Fibroblast of lung (primary cell): ENCODE results near the gene DBNL. TPM values are rescaled to one million over a fixed set of nuclear protein-coding genes. Genes with fewer than 3 reads are reported as not detected.

Experiments used
- DNase-seq, 2 donors: peaks; one replicate each; pipeline versions ENCODE4 v3.0.0 to v3.0.0-alpha.2; 2010; ENCODE audit warnings: low read depth in 2 of 2
- H2AFZ ChIP-seq: 2 replicates; pipeline ENCODE4 v1.5.1; 2012; ENCODE audit warnings: low read length, control low read depth, inconsistent platforms
- H3K27ac ChIP-seq: 2 replicates; pipeline ENCODE4 v1.5.1; 2011; ENCODE audit warnings: low read length, control low read depth; ENCODE audit not compliant: insufficient read depth
- H3K27me3 ChIP-seq: 2 replicates; pipeline ENCODE4 v1.5.1; 2011; ENCODE audit warnings: mild to moderate bottlenecking, low read length; ENCODE audit not compliant: control insufficient read depth, insufficient read depth
- H3K36me3 ChIP-seq: 2 replicates; pipeline ENCODE4 v1.5.1; 2011; ENCODE audit warnings: low read length; ENCODE audit not compliant: control insufficient read depth, insufficient read depth
- H3K4me1 ChIP-seq: 2 replicates; pipeline ENCODE4 v1.5.1; 2011; ENCODE audit warnings: low read length; ENCODE audit not compliant: control insufficient read depth, insufficient read depth; ENCODE audit errors: extremely low read depth
- H3K4me2 ChIP-seq: 2 replicates; pipeline ENCODE4 v1.5.1; 2011; ENCODE audit warnings: low read length, control low read depth; ENCODE audit not compliant: insufficient read depth; ENCODE audit errors: extremely low read depth
- H3K4me3 ChIP-seq, 4 experiments: fragments of 200-600 bp in 1 of 4; sonication (generic) in 1 of 4; replicated peaks in 1 of 4; 2 replicates each; pipeline ENCODE4 v1.5.1; 2011 to 2016; ENCODE audit warnings: low read length in 4 of 4, low read depth in 3 of 4, mild to moderate bottlenecking in 3 of 4, control low read depth in 2 of 4, inconsistent platforms in 1 of 4, mixed read lengths in 1 of 4; ENCODE audit not compliant: insufficient read depth in 1 of 4; ENCODE audit errors: control extremely low read depth in 1 of 4
- H3K79me2 ChIP-seq: 2 replicates; pipeline ENCODE4 v1.5.1; 2012; ENCODE audit warnings: mild to moderate bottlenecking, low read length, inconsistent platforms; ENCODE audit not compliant: control insufficient read depth, insufficient read depth
- H3K9ac ChIP-seq: 2 replicates; pipeline ENCODE4 v1.5.1; 2011; ENCODE audit warnings: mild to moderate bottlenecking, low read length, control low read depth; ENCODE audit not compliant: insufficient read depth
- H3K9me3 ChIP-seq: 2 replicates; pipeline ENCODE4 v1.5.1; 2012; ENCODE audit warnings: low read depth, low read length; ENCODE audit not compliant: control insufficient read depth, insufficient read depth
- H4K20me1 ChIP-seq: 2 replicates; pipeline ENCODE4 v1.5.1; 2011; ENCODE audit warnings: low read length; ENCODE audit not compliant: control insufficient read depth, insufficient read depth; ENCODE audit errors: extremely low read depth
- CTCF ChIP-seq, 2 donors: IDR thresholded peaks in 1 of 2; conservative IDR thresholded peaks in 1 of 2; 1 replicate in 1 of 2; 2 replicates in 1 of 2; pipeline ENCODE4 v1.5.1; 2011 to 2012; ENCODE audit warnings: low read length in 2 of 2, control low read depth in 1 of 2, inconsistent platforms in 1 of 2, low read depth in 1 of 2, mild to moderate bottlenecking in 1 of 2
- EZH2 ChIP-seq: IDR thresholded peaks from 2 replicates; pipeline ENCODE4 v1.5.1; 2012; ENCODE audit warnings: low read length, control low read depth, mild to moderate bottlenecking; ENCODE audit errors: missing control alignments
- polyA plus RNA-seq, 2 donors: library from polyadenylated mRNA; depleted of rRNA in 1 of 2; stranded (reverse) in 1 of 2; unstranded in 1 of 2; fragments of >200 nt; gene quantifications; 2 replicates each; pipeline ENCODE4 v1.2.1, GENCODE V29; 2011 to 2012; ENCODE audit warnings: missing spikeins in 1 of 2
- total RNA-seq: library from RNA; depleted of rRNA; stranded (reverse); fragments of >200 nt; gene quantifications from 2 replicates; pipeline ENCODE4 v1.2.1, GENCODE V29; 2014

The DBNL gene
- total and polyA plus RNA-seq, 2 donors (not counting 1 experiment from before 2014, with no cell fraction given): 86.4 to 88.2 TPM

GRCh38 chr7:44105832-44106231 is 61.3 kb downstream of the DBNL start:
- H3K4me2 ChIP-seq: peak overlapping the region; percentile 75
- no peaks in the 10 kb centered on the region for H3K27me3 ChIP-seq
- no peaks in the 10 kb centered on the region for H4K20me1 ChIP-seq
- no peaks in the 10 kb centered on the region for H3K9me3 ChIP-seq
- peak overlapping the region; percentile 23 for H3K9ac ChIP-seq
- H3K4me1 ChIP-seq: peaks cover 24% of the 10 kb centered on the region
- no peaks in the 10 kb centered on the region for H3K79me2 ChIP-seq
- no peak overlapping the region for H2AFZ ChIP-seq
- TF ChIP-seq CTCF (conservative IDR thresholded peaks at IDR 0.05 in 1 of 2, IDR thresholded peaks at IDR 0.05 in 1 of 2; ENCODE audit: low read depth in 1 of 2, low read length in 2 of 2) (no peak), EZH2 (no peak)
- H3K36me3 ChIP-seq: peaks cover 16% of the 10 kb centered on the region
- no peak for DNase-seq
- H3K27ac ChIP-seq: peak overlapping the region; percentile 1
- H3K4me3 ChIP-seq: peak overlapping the region; percentile 13 to 87 (median 45)

- H3K4me2 ChIP-seq: no peak overlapping the region
- peaks cover 21% of the 10 kb centered on the region for H3K4me1 ChIP-seq
- no peaks in the 10 kb centered on the region for H3K9me3 ChIP-seq
- H3K9ac ChIP-seq: no peak overlapping the region
- H3K79me2 ChIP-seq: no peaks in the 10 kb centered on the region
- H3K27ac ChIP-seq: no peak overlapping the region
- H3K4me3 ChIP-seq: peak overlapping the region in 1 of 4 experiments; percentile 87
- no peaks in the 10 kb centered on the region for H3K27me3 ChIP-seq
- TF ChIP-seq CTCF (conservative IDR thresholded peaks at IDR 0.05 in 1 of 2, IDR thresholded peaks at IDR 0.05 in 1 of 2; ENCODE audit: low read depth in 1 of 2, low read length in 2 of 2) (no peak), EZH2 (no peak)
- H3K36me3 ChIP-seq: peaks cover 16% of the 10 kb centered on the region
- H2AFZ ChIP-seq: no peak overlapping the region
- H4K20me1 ChIP-seq: no peaks in the 10 kb centered on the region
- DNase-seq: no peak
These were observed 62.0 kb downstream of the DBNL start for GRCh38 chr7:44106311-44107065.

GRCh38 chr7:44107116-44107960 is 62.8 kb downstream of the DBNL start:
- Histone ChIP-seq H3K36me3 (peaks cover 16% of the 10 kb centered on the region), H2AFZ (no peak overlapping the region), H3K9me3 (no peaks in the 10 kb centered on the region), H3K27me3 (no peaks in the 10 kb centered on the region), H3K79me2 (no peaks in the 10 kb centered on the region), H3K9ac (no peak overlapping the region), H3K4me3 (peak overlapping the region in 1 of 4 experiments; percentile 87), H3K4me2 (no peak overlapping the region), H3K4me1 (peaks cover 15% of the 10 kb centered on the region), H4K20me1 (no peaks in the 10 kb centered on the region), H3K27ac (no peak overlapping the region)
- TF ChIP-seq EZH2: no peak
- TF ChIP-seq CTCF (conservative IDR thresholded peaks at IDR 0.05 in 1 of 2, IDR thresholded peaks at IDR 0.05 in 1 of 2; ENCODE audit: low read depth in 1 of 2, low read length in 2 of 2): no peak
- no peak for DNase-seq
